Uterus (tissue), 2 donors: ENCODE results near the gene WSCD2.

Experiments used
- POLR2A ChIP-seq, 2 donors: fragments of 450-650 bp; IDR thresholded peaks; one replicate each; pipeline ENCODE4 v1.6.1; 2016; ENCODE audit warnings: antibody characterized with exemption in 2 of 2, mild to moderate bottlenecking in 1 of 2, moderate library complexity in 1 of 2
- TF ChIP-seq, protein P1 (sequence below), 4 experiments: fragments of 200-600 bp in 2 of 4; fragments of 450-650 bp in 2 of 4; sonication (generic) in 2 of 4; IDR thresholded peaks; one replicate each; pipeline ENCODE4 v1.5.1; 2016 to 2019; ENCODE audit warnings: antibody characterized with exemption in 4 of 4, mild to moderate bottlenecking in 2 of 4, moderate library complexity in 1 of 4

DNA sequence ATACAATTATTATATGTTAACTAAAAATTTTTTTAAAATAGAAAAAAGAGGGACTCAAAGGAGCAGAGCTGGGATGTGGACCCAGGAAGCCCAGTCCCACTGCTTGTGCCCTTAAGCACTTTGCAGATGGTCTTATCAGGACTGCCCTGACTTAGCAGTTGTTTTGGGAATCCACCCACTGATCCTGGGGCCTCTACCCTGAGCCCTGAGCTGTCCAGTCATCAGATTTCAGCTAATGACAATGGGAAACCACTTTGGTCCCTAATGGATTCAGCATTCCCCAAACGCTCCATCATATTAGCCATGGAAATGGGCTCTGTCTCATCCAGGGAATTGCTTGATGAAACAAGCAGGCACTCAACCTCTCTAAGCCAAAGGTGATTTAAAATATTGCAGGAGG is 22.5 kb upstream of the WSCD2 start:
- TF ChIP-seq, protein P1, sequence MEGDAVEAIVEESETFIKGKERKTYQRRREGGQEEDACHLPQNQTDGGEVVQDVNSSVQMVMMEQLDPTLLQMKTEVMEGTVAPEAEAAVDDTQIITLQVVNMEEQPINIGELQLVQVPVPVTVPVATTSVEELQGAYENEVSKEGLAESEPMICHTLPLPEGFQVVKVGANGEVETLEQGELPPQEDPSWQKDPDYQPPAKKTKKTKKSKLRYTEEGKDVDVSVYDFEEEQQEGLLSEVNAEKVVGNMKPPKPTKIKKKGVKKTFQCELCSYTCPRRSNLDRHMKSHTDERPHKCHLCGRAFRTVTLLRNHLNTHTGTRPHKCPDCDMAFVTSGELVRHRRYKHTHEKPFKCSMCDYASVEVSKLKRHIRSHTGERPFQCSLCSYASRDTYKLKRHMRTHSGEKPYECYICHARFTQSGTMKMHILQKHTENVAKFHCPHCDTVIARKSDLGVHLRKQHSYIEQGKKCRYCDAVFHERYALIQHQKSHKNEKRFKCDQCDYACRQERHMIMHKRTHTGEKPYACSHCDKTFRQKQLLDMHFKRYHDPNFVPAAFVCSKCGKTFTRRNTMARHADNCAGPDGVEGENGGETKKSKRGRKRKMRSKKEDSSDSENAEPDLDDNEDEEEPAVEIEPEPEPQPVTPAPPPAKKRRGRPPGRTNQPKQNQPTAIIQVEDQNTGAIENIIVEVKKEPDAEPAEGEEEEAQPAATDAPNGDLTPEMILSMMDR (IDR thresholded peaks at IDR 0.05) = no peak
- TF ChIP-seq POLR2A (IDR thresholded peaks at IDR 0.05) = no peak
